Measurements from ENCODE around the gene TMEM238L. TPM values are rescaled to one million over a fixed set of nuclear protein-coding genes. Genes with fewer than 3 reads are reported as not detected.
A peak's percentile ranks its signal among the peaks of the same experiment; 100 is the strongest.
"Not testable (repeated sequence)": the region's sequence is repeated elsewhere in the genome, so short reads cannot be mapped to it uniquely, and the experiment has no call there.

Gene TMEM238L
- not detected in 2 replicates for total RNA-seq

- DNase-seq (ENCODE audit: low read depth in 2 of 2): no peak
These were observed at the start of gene TMEM238L for GRCh38 chr17:10803830-10804475. TSS of gene TMEM238L (minus strand) at chr17:10804099. CDS start at chr17:10803963, 136 bp downstream.

- DNase-seq (ENCODE audit: low read depth in 2 of 2): not testable (repeated sequence)
These were observed 42.7 kb upstream of the TMEM238L start for GRCh38 chr17:10846636-10847035.

GRCh38 chr17:10845388-10845751 is 41.5 kb upstream of the TMEM238L start:
- no peak for DNase-seq (ENCODE audit: low read depth in 2 of 2)

GRCh38 chr17:10844621-10845387 is 40.9 kb upstream of the TMEM238L start:
- DNase-seq (ENCODE audit: low read depth in 2 of 2): peak; percentile 12 to 65

- no peak for DNase-seq (ENCODE audit: low read depth in 2 of 2)
These were observed 39.9 kb upstream of the TMEM238L start for GRCh38 chr17:10843811-10844210.

GRCh38 chr17:10842658-10843057 is 38.8 kb upstream of the TMEM238L start:
- DNase-seq (ENCODE audit: low read depth in 2 of 2): no peak

GRCh38 chr17:10838682-10839081 is 34.8 kb upstream of the TMEM238L start:
- no peak for DNase-seq (ENCODE audit: low read depth in 2 of 2)

- no peak for DNase-seq (ENCODE audit: low read depth in 2 of 2)
These were observed 34.0 kb upstream of the TMEM238L start, which contains the start of gene PIRT for GRCh38 chr17:10837921-10838320. TSS of gene PIRT (minus strand) at chr17:10838087. CDS start at chr17:10825645, 12,442 bp downstream.

GRCh38 chr17:10836966-10837590 is 33.2 kb upstream of the TMEM238L start:
- no peak for DNase-seq (ENCODE audit: low read depth in 2 of 2)

- no peak for DNase-seq (ENCODE audit: low read depth in 2 of 2)
These were observed 32.2 kb upstream of the TMEM238L start for GRCh38 chr17:10836145-10836544.

GRCh38 chr17:10831696-10832095 is 27.8 kb upstream of the TMEM238L start:
- DNase-seq (ENCODE audit: low read depth in 2 of 2): no peak

GRCh38 chr17:10827898-10828552 is 24.1 kb upstream of the TMEM238L start:
- DNase-seq (ENCODE audit: low read depth in 2 of 2): no peak

- DNase-seq (ENCODE audit: low read depth in 2 of 2): no peak
These were observed 21.0 kb upstream of the TMEM238L start for GRCh38 chr17:10824874-10825273.

- no peak for DNase-seq (ENCODE audit: low read depth in 2 of 2)
These were observed 17.9 kb upstream of the TMEM238L start for GRCh38 chr17:10821770-10822169.

GRCh38 chr17:10821054-10821453 is 17.2 kb upstream of the TMEM238L start:
- DNase-seq (ENCODE audit: low read depth in 2 of 2): no peak

- no peak for DNase-seq (ENCODE audit: low read depth in 2 of 2)
These were observed 11.4 kb upstream of the TMEM238L start for GRCh38 chr17:10815319-10815718.

- DNase-seq (ENCODE audit: low read depth in 2 of 2): no peak
These were observed 10.2 kb upstream of the TMEM238L start for GRCh38 chr17:10814075-10814474.

GRCh38 chr17:10812674-10813073 is 8.8 kb upstream of the TMEM238L start:
- no peak for DNase-seq (ENCODE audit: low read depth in 2 of 2)

- DNase-seq (ENCODE audit: low read depth in 2 of 2): no peak
These were observed 5.7 kb upstream of the TMEM238L start for GRCh38 chr17:10809605-10810004.

GRCh38 chr17:10807704-10808128 is 3.8 kb upstream of the TMEM238L start:
- DNase-seq (ENCODE audit: low read depth in 2 of 2): no peak

GRCh38 chr17:10806545-10807262 is 2.8 kb upstream of the TMEM238L start:
- DNase-seq (ENCODE audit: low read depth in 2 of 2): no peak
